ENCODE results near the gene MOCOS. TPM values are rescaled to one million over a fixed set of nuclear protein-coding genes. Genes with fewer than 3 reads are reported as not detected.

Gene MOCOS
- total RNA-seq, 1 donor from 2014 or later, result 1.9 TPM

DNA sequence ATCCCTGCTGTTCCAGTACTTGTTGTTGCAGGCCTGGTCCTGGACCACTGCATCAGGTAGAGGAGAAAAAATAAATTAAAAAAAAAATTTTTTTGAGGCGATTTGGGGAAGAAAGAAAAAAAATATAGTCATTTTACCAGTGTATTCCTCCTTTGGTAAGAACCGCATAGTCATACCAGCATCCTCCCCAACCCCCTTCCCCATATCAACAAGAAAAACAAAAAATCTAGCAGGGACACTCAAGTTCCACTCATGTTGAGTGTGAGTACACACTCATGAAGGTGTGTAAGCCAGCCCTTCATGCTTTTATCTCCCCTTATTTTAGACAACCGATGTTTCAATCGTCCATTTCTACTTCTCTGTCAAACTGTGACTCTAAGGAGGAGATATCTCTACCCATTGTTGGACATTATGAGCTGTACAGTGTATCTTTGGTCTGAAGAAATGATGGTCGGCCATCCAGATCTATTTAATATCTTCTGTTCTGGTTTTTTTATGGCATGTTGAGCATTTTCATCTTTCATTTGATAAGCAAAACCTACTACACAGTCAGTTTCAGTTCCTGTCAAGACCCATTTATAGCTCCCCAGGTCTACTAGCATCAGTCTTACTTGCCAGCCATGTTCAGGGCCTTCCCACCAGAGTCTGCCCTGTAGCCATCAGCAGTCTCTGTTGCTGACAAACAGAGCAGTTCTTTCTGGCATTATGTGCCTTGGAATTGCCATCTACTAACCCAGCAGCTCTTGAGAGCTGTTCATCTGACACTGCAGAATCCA is 37.6 kb upstream of the MOCOS start:
- Mint-ChIP-seq H3K4me1 (ENCODE audit: low read depth, unreplicated experiment) (peaks cover 33% of the 10 kb centered on the region), H3K27me3 (ENCODE audit: low read depth, unreplicated experiment) (no peaks in the 10 kb centered on the region), H3K27ac (ENCODE audit: unreplicated experiment) (no peak overlapping the region), H3K4me3 (ENCODE audit: unreplicated experiment) (no peak overlapping the region), H3K9me3 (ENCODE audit: unreplicated experiment) (no peaks in the 10 kb centered on the region), H3K36me3 (ENCODE audit: low read depth, unreplicated experiment) (peaks cover 11% of the 10 kb centered on the region)
- Histone ChIP-seq H4K20me1 (ENCODE audit: insufficient read depth, low read length) (no peaks in the 10 kb centered on the region), H3K27me3 (ENCODE audit: insufficient read depth, low read length) (no peaks in the 10 kb centered on the region), H3K4me2 (ENCODE audit: low read length) (no peak overlapping the region), H3K4me1 (ENCODE audit: insufficient read depth, low read length) (peaks cover 19% of the 10 kb centered on the region), H3K4me3 (ENCODE audit: insufficient read depth, low read depth, low read length) (no peak overlapping the region), H3K27ac (ENCODE audit: low read depth, low read length) (no peak overlapping the region), H3K9me3 (ENCODE audit: insufficient read depth, low read depth, low read length) (no peaks in the 10 kb centered on the region), H3K36me3 (ENCODE audit: insufficient read depth, low read length) (peaks cover 45% of the 10 kb centered on the region), H3K79me2 (ENCODE audit: insufficient read depth, low read length) (no peaks in the 10 kb centered on the region), H2AFZ (ENCODE audit: low read depth, low read length) (no peak overlapping the region), H3K9ac (ENCODE audit: low read length) (no peak overlapping the region)
- DNase-seq (ENCODE audit: low read depth) (no peak), FAIRE-seq (no peak)
- TF ChIP-seq, protein P1, sequence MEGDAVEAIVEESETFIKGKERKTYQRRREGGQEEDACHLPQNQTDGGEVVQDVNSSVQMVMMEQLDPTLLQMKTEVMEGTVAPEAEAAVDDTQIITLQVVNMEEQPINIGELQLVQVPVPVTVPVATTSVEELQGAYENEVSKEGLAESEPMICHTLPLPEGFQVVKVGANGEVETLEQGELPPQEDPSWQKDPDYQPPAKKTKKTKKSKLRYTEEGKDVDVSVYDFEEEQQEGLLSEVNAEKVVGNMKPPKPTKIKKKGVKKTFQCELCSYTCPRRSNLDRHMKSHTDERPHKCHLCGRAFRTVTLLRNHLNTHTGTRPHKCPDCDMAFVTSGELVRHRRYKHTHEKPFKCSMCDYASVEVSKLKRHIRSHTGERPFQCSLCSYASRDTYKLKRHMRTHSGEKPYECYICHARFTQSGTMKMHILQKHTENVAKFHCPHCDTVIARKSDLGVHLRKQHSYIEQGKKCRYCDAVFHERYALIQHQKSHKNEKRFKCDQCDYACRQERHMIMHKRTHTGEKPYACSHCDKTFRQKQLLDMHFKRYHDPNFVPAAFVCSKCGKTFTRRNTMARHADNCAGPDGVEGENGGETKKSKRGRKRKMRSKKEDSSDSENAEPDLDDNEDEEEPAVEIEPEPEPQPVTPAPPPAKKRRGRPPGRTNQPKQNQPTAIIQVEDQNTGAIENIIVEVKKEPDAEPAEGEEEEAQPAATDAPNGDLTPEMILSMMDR (IDR thresholded peaks at IDR 0.05; ENCODE audit: insufficient read depth, low read depth, low read length), result no peak
- TF ChIP-seq EZH2 (IDR thresholded peaks at IDR 0.05; ENCODE audit: insufficient read depth, low read length), result no peak

DNA sequence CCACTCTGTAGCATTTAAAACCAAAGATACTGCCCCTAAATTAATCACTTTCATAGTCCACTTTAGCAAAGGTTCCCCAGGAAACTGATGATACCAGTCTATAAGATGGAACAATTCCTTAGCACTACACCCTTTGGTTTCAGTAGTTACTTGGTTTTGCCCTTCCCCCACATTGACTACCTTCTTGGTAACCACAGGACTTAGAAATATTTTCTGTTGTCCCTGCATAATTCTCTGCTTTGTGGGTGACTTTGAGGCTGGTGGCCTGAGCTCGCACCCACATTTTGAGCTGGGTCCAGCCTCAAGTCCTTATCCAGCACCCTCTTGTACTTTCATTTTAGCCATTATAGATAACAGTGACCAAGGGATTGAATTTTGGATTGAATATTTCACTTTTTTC is 34.5 kb upstream of the MOCOS start:
- Histone ChIP-seq H3K4me1 (ENCODE audit: insufficient read depth, low read length) (peaks cover 31% of the 10 kb centered on the region), H3K27me3 (ENCODE audit: insufficient read depth, low read length) (no peaks in the 10 kb centered on the region), H3K36me3 (ENCODE audit: insufficient read depth, low read length) (peaks cover 42% of the 10 kb centered on the region), H4K20me1 (ENCODE audit: insufficient read depth, low read length) (no peaks in the 10 kb centered on the region), H2AFZ (ENCODE audit: low read depth, low read length) (no peak overlapping the region), H3K9me3 (ENCODE audit: insufficient read depth, low read depth, low read length) (no peaks in the 10 kb centered on the region), H3K79me2 (ENCODE audit: insufficient read depth, low read length) (no peaks in the 10 kb centered on the region), H3K27ac (ENCODE audit: low read depth, low read length) (peak overlapping the region; percentile 98), H3K4me2 (ENCODE audit: low read length) (peak overlapping the region; percentile 77), H3K4me3 (ENCODE audit: insufficient read depth, low read depth, low read length) (peak overlapping the region; percentile 30), H3K9ac (ENCODE audit: low read length) (peak overlapping the region; percentile 44)
- FAIRE-seq (no peak), DNase-seq (ENCODE audit: low read depth) (peak; percentile 59)
- TF ChIP-seq EZH2 (IDR thresholded peaks at IDR 0.05; ENCODE audit: insufficient read depth, low read length), result no peak
- TF ChIP-seq, protein P1 (IDR thresholded peaks at IDR 0.05; ENCODE audit: insufficient read depth, low read depth, low read length), result no peak
- H3K4me1 Mint-ChIP-seq (ENCODE audit: low read depth, unreplicated experiment), result peaks cover 42% of the 10 kb centered on the region
- no peaks in the 10 kb centered on the region for H3K9me3 Mint-ChIP-seq (ENCODE audit: unreplicated experiment)
- H3K4me3 Mint-ChIP-seq (ENCODE audit: unreplicated experiment), result peak overlapping the region; percentile 2
- H3K27me3 Mint-ChIP-seq (ENCODE audit: low read depth, unreplicated experiment), result no peaks in the 10 kb centered on the region
- H3K36me3 Mint-ChIP-seq (ENCODE audit: low read depth, unreplicated experiment), result peaks cover 10% of the 10 kb centered on the region
- H3K27ac Mint-ChIP-seq (ENCODE audit: unreplicated experiment), result peak overlapping the region; percentile 97

DNA sequence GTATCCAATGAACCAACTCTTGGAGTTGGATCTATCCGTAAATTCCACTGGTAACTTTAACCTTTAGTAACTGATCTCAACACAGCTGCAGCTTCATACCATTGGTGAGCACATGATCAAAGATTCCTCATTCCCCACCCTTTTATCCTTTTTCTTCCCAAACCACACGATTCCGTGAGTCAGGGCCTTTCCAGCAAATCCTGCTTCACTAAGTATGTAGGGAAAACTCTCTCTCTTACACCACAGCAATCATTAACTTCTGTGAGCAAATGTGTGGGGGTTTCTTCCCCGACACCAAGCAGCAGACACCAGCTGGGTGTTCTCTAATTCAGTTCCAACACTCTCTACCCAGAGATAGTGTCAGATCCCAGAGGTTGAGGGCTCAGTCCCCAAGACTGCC is 34.1 kb upstream of the MOCOS start:
- Histone ChIP-seq H2AFZ (ENCODE audit: low read depth, low read length) (no peak overlapping the region), H4K20me1 (ENCODE audit: insufficient read depth, low read length) (no peaks in the 10 kb centered on the region), H3K4me2 (ENCODE audit: low read length) (peak overlapping the region; percentile 77), H3K4me3 (ENCODE audit: insufficient read depth, low read depth, low read length) (peak overlapping the region; percentile 30), H3K79me2 (ENCODE audit: insufficient read depth, low read length) (no peaks in the 10 kb centered on the region), H3K36me3 (ENCODE audit: insufficient read depth, low read length) (peaks cover 42% of the 10 kb centered on the region), H3K4me1 (ENCODE audit: insufficient read depth, low read length) (peaks cover 35% of the 10 kb centered on the region), H3K27me3 (ENCODE audit: insufficient read depth, low read length) (no peaks in the 10 kb centered on the region), H3K27ac (ENCODE audit: low read depth, low read length) (peak overlapping the region; percentile 98), H3K9ac (ENCODE audit: low read length) (peak overlapping the region; percentile 81), H3K9me3 (ENCODE audit: insufficient read depth, low read depth, low read length) (no peaks in the 10 kb centered on the region)
- peak overlapping the region; percentile 97 for H3K27ac Mint-ChIP-seq (ENCODE audit: unreplicated experiment)
- peak overlapping the region; percentile 2 for H3K4me3 Mint-ChIP-seq (ENCODE audit: unreplicated experiment)
- peak; percentile 80 for FAIRE-seq
- H3K36me3 Mint-ChIP-seq (ENCODE audit: low read depth, unreplicated experiment), result peaks cover 10% of the 10 kb centered on the region
- no peaks in the 10 kb centered on the region for H3K27me3 Mint-ChIP-seq (ENCODE audit: low read depth, unreplicated experiment)
- peaks cover 45% of the 10 kb centered on the region for H3K4me1 Mint-ChIP-seq (ENCODE audit: low read depth, unreplicated experiment)
- peak; percentile 99 for DNase-seq (ENCODE audit: low read depth)
- TF ChIP-seq, protein P1 (IDR thresholded peaks at IDR 0.05; ENCODE audit: insufficient read depth, low read depth, low read length), result no peak
- TF ChIP-seq EZH2 (IDR thresholded peaks at IDR 0.05; ENCODE audit: insufficient read depth, low read length), result no peak
- no peaks in the 10 kb centered on the region for H3K9me3 Mint-ChIP-seq (ENCODE audit: unreplicated experiment)
